ENCODE results near the gene TNFRSF25. TPM values are rescaled to one million over a fixed set of nuclear protein-coding genes. Genes with fewer than 3 reads are reported as not detected.

The TNFRSF25 gene
- total and polyA plus RNA-seq, 2 experiments from 2014 or later, result 13.6 to 25.3 TPM

DNA sequence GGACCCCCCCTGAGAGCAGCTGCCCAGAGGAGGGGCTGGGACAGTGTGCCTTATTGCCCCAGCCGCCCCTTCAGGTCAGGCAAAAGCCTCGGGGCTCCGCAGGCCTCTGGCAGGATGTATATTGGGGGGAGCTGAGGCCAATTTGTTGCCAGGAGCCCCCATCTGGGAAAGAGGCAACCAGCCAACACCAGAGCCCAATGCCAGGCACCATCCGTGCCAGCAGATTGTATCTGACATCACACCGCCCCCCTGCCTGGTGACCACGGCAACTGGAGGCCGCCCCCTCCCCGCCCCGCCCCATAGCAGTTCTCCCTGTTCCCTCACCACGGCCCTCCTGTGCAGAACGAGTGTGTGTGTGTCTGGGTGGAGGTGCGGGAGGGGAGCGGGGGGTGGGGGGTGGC lies 29.1 kb upstream of the TNFRSF25 start:
- H3K27ac Mint-ChIP-seq, result no peak overlapping the region
- Histone ChIP-seq H3F3A (replicated peaks; ENCODE audit: low read depth) (peaks cover 17% of the 10 kb centered on the region), H3K36me3 (ENCODE audit: insufficient read depth) (no peaks in the 10 kb centered on the region), H3K4me1 (ENCODE audit: insufficient read depth) (peaks cover 33% of the 10 kb centered on the region), H3K4me2 (peak overlapping the region; percentile 99), H3K27ac (ENCODE audit: low read depth) (no peak overlapping the region), H3K27me3 (ENCODE audit: insufficient read depth) (peaks cover 26% of the 10 kb centered on the region), H3K4me3 (no peak overlapping the region), H3K79me2 (replicated peaks; ENCODE audit: insufficient read depth) (no peaks in the 10 kb centered on the region), H2AFZ (no peak overlapping the region), H4K20me1 (replicated peaks; ENCODE audit: insufficient read depth) (no peaks in the 10 kb centered on the region), H3K9me2 (ENCODE audit: insufficient read depth) (no peaks in the 10 kb centered on the region)
- ATAC-seq (no peak), DNase-seq (ENCODE audit: low spot score) (no peak)
- H3K36me3 Mint-ChIP-seq (ENCODE audit: low read depth), result no peaks in the 10 kb centered on the region
- no peaks in the 10 kb centered on the region for H3K9me3 Mint-ChIP-seq
- H3K4me1 Mint-ChIP-seq, result peaks cover 34% of the 10 kb centered on the region
- H3K27me3 Mint-ChIP-seq (ENCODE audit: insufficient read depth, low read depth, poor library complexity), result peaks cover 30% of the 10 kb centered on the region
- TF ChIP-seq, protein P1, sequence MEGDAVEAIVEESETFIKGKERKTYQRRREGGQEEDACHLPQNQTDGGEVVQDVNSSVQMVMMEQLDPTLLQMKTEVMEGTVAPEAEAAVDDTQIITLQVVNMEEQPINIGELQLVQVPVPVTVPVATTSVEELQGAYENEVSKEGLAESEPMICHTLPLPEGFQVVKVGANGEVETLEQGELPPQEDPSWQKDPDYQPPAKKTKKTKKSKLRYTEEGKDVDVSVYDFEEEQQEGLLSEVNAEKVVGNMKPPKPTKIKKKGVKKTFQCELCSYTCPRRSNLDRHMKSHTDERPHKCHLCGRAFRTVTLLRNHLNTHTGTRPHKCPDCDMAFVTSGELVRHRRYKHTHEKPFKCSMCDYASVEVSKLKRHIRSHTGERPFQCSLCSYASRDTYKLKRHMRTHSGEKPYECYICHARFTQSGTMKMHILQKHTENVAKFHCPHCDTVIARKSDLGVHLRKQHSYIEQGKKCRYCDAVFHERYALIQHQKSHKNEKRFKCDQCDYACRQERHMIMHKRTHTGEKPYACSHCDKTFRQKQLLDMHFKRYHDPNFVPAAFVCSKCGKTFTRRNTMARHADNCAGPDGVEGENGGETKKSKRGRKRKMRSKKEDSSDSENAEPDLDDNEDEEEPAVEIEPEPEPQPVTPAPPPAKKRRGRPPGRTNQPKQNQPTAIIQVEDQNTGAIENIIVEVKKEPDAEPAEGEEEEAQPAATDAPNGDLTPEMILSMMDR (conservative IDR thresholded peaks at IDR 0.05; ENCODE audit: low read depth in 2 of 2), result no peak
- TF ChIP-seq ZNF331 (CRISPR knock-in tag; IDR thresholded peaks at IDR 0.05; ENCODE audit: low read depth) (no peak), STAT1 (IDR thresholded peaks at IDR 0.05; ENCODE audit: unreplicated experiment) (no peak), NANOG (IDR thresholded peaks at IDR 0.05; ENCODE audit: borderline replicate concordance) (no peak), EZH2phosphoT487 (IDR thresholded peaks at IDR 0.05; ENCODE audit: unreplicated experiment) (no peak)
- TF ChIP-seq, protein P2, sequence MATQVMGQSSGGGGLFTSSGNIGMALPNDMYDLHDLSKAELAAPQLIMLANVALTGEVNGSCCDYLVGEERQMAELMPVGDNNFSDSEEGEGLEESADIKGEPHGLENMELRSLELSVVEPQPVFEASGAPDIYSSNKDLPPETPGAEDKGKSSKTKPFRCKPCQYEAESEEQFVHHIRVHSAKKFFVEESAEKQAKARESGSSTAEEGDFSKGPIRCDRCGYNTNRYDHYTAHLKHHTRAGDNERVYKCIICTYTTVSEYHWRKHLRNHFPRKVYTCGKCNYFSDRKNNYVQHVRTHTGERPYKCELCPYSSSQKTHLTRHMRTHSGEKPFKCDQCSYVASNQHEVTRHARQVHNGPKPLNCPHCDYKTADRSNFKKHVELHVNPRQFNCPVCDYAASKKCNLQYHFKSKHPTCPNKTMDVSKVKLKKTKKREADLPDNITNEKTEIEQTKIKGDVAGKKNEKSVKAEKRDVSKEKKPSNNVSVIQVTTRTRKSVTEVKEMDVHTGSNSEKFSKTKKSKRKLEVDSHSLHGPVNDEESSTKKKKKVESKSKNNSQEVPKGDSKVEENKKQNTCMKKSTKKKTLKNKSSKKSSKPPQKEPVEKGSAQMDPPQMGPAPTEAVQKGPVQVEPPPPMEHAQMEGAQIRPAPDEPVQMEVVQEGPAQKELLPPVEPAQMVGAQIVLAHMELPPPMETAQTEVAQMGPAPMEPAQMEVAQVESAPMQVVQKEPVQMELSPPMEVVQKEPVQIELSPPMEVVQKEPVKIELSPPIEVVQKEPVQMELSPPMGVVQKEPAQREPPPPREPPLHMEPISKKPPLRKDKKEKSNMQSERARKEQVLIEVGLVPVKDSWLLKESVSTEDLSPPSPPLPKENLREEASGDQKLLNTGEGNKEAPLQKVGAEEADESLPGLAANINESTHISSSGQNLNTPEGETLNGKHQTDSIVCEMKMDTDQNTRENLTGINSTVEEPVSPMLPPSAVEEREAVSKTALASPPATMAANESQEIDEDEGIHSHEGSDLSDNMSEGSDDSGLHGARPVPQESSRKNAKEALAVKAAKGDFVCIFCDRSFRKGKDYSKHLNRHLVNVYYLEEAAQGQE (IDR thresholded peaks at IDR 0.05; ENCODE audit: unreplicated experiment), result no peak
- H3K4me3 Mint-ChIP-seq, result no peak overlapping the region

DNA sequence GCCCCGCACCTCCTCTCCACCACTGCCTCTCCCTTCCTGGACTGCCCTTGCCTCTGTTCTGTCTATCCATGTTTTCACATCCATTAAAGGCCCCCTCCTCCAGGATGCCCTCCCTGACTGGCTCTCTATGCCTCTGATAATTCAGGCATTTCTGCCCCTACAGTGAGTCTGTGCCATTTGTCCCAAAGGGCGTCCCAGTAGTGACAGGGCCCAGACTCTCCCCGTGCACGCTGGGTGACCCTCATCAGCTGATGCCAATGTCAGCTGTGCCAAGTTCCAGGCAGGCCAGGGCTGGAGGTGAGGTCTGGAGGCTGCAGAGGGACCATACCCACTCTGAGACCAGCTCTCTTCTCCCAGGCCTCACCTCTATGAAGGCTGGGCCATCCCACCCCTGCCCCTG lies 28.7 kb upstream of the TNFRSF25 start:
- H4K20me1 ChIP-seq (replicated peaks; ENCODE audit: insufficient read depth), result no peaks in the 10 kb centered on the region; the same call in 1 of the 2 replicates
- H3K27ac Mint-ChIP-seq, result no peak overlapping the region
- no peak overlapping the region for H2AFZ ChIP-seq
- peaks cover 33% of the 10 kb centered on the region for H3K4me1 ChIP-seq (ENCODE audit: insufficient read depth)
- no peak for ATAC-seq
- H3K27me3 Mint-ChIP-seq (ENCODE audit: insufficient read depth, low read depth, poor library complexity), result peaks cover 30% of the 10 kb centered on the region
- no peaks in the 10 kb centered on the region for H3K79me2 ChIP-seq (replicated peaks; ENCODE audit: insufficient read depth)
- no peak overlapping the region for H3K4me3 ChIP-seq
- H3F3A ChIP-seq (replicated peaks; ENCODE audit: low read depth), result peaks cover 17% of the 10 kb centered on the region
- H3K36me3 ChIP-seq (ENCODE audit: insufficient read depth), result no peaks in the 10 kb centered on the region
- no peak for DNase-seq (ENCODE audit: low spot score)
- no peak overlapping the region; the same call in 2 of the 3 replicates for H3K4me3 Mint-ChIP-seq
- H3K9me2 ChIP-seq (ENCODE audit: insufficient read depth), result no peaks in the 10 kb centered on the region
- peaks cover 34% of the 10 kb centered on the region for H3K4me1 Mint-ChIP-seq
- no peak overlapping the region for H3K27ac ChIP-seq (ENCODE audit: low read depth)
- no peaks in the 10 kb centered on the region for H3K9me3 Mint-ChIP-seq
- H3K36me3 Mint-ChIP-seq (ENCODE audit: low read depth), result no peaks in the 10 kb centered on the region
- peaks cover 26% of the 10 kb centered on the region for H3K27me3 ChIP-seq (ENCODE audit: insufficient read depth)
- 0 out of 2 replicates have a peak overlapping the region, but pooled peaks have one; percentile 14 for H3K4me2 ChIP-seq
- TF ChIP-seq, protein P3, sequence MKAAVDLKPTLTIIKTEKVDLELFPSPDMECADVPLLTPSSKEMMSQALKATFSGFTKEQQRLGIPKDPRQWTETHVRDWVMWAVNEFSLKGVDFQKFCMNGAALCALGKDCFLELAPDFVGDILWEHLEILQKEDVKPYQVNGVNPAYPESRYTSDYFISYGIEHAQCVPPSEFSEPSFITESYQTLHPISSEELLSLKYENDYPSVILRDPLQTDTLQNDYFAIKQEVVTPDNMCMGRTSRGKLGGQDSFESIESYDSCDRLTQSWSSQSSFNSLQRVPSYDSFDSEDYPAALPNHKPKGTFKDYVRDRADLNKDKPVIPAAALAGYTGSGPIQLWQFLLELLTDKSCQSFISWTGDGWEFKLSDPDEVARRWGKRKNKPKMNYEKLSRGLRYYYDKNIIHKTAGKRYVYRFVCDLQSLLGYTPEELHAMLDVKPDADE (IDR thresholded peaks at IDR 0.05), result no peak
- TF ChIP-seq ZNF331 (CRISPR knock-in tag; IDR thresholded peaks at IDR 0.05; ENCODE audit: low read depth), result no peak
- no peak for TF ChIP-seq NANOG (IDR thresholded peaks at IDR 0.05; ENCODE audit: borderline replicate concordance)
- TF ChIP-seq, protein P1 (conservative IDR thresholded peaks at IDR 0.05; ENCODE audit: low read depth in 2 of 2), result no peak

All from GM23338 (cell line).